Esophagus mucosa (tissue), 1 donor: ENCODE results near the gene CISD3. TPM values are rescaled to one million over a fixed set of nuclear protein-coding genes. Genes with fewer than 3 reads are reported as not detected.
"Not testable (repeated sequence)": the region's sequence is repeated elsewhere in the genome, so short reads cannot be mapped to it uniquely, and the experiment has no call there.

ENCODE experiments used
- ATAC-seq: fragments of 200-7000 bp; cut with Tn5 transposase; one replicate; pipeline ENCODE4 v1.9.1; 2020
- total RNA-seq: library from RNA; stranded (reverse); gene quantifications from one replicate; pipeline ENCODE4 v1.2.4, GENCODE V29; 2023
- donor health status: DM: yes; HTN: yes; CAD: no.

Gene CISD3
- total RNA-seq, 1 donor from 2014 or later = 28.6 TPM

GRCh38 chr17:38707678-38708351 is 22.3 kb upstream of the CISD3 start:
- ATAC-seq = no peak

- ATAC-seq = no peak
Observed at GRCh38 chr17:38709104-38709820, 20.9 kb upstream of the CISD3 start.

DNA sequence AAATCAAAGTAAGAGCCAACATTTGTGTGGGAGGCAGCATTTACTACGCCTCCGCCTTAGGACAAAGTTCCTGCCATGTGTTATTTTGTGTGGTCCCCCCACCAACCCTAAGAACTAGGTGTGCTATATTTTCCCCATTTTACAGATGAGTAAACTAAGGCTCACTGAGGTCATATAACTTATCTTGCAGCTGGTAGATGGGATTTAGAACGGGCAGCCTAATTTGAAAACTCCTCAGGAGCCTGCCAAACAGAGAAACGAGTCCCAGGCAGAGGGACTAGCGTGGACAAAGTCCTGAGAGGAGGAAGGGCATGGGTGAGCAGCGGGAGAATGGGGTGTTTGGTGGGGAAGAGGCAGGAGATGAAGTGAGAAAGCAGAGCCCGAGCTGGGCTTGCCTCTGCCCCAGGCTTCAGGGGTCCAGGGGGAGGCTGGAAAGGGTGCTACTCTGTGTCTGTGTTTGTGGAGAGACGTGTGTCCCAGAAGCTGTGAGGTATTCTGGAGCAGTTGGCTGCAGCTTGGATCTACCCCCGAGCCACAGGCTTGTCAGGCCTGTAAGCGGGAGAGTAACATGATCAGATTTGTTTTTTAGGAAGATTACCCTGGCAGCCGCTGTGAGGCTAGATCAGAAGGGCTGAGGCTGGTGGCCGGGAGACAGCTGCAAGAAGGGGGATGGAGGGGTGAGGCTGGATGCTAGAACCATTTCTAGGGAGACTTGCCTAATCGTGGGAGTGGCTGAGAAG is 20.1 kb upstream of the CISD3 start:
- no peak for ATAC-seq

- ATAC-seq = no peak
Observed at GRCh38 chr17:38710604-38710962, 19.6 kb upstream of the CISD3 start.

- ATAC-seq = no peak
Observed at GRCh38 chr17:38710985-38711384, 19.2 kb upstream of the CISD3 start.

DNA sequence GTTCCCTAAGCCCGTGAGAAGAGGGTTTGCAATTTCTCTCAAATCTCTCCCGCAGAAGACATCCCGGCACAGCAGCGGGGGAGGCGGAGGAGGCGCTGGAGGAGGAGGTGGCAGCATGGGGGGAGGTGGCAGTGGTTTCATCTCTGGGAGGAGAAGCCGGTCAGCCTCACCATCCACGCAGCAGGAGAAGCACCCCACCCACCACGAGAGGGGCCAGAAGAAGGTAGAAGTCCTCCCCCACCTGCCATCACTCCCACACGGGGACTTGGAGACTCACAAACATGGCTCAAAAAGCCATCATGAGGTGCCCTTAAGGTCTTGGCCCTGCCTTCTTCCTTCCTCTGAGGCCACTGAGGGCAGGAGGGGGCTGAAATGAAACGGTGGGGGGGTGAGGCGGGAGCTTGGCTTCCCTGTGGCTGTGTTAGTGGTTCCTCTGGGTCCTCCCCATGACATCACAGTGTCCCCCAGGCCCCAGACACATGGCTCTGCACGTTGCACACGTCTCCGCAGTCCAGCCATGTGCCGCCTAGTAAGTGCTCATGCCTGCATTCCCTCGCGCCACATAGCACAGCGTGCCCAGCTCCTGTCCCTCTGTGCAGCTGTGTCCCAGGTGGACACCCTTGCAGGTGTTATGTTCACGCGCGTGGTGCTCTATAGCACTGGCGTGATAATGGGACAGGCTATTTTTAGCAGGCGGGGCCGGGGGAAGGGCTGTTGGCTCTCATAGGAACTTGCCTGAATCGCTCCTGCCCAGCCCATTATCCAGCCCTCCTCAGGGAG is 18.2 kb upstream of the CISD3 start:
- ATAC-seq = no peak

DNA sequence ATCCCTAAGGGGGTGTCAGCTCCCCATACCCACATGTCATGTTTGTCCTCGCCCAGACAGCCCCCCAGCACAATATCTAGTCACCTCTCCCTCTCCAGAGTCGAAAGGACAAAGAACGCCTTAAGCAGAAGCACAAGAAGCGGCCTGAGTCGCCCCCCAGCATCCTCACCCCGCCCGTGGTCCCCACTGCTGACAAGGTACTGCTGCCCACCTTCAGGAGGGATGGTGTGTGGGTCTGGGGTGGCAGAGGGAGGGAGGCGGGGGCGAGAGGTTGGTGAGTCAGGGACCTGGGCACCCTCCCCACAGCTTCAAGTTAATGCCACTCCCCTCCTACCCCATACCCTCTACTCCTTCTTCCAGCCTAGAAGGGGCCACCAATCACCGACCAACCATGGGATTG is 17.5 kb upstream of the CISD3 start:
- no peak for ATAC-seq

GRCh38 chr17:38713456-38714075 is 16.6 kb upstream of the CISD3 start:
- no peak for ATAC-seq

DNA sequence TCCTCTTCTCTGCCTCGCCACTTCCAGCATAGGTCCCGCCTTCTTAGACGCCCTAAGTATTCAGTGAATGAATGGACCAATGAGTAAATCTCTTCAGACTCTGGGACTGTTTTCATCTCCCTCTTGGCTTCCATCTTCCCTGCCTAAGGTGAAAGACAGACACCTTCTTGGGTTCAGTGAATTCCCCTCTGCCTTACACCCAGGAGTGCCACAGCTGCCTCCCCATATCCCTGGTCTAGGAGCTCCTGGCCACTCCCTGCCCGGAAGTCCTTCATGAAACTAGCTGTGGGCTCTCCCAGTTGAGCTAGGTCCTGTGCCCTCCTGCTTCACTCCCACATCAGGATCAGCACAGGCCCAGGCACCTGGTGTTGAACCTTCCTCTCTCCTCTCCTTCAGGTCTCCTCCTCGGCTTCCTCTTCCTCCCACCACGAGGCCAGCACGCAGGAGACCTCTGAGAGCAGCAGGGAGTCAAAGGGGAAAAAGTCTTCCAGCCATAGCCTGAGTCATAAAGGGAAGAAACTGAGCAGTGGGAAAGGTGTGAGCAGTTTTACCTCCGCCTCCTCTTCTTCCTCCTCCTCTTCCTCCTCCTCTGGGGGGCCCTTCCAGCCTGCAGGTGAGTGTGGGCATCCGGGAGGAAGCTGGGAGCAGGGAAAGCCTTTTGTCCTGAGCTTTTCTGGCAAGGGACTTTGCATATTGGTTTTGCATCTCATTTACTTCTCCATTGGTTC is 14.8 kb upstream of the CISD3 start:
- no peak for ATAC-seq

DNA sequence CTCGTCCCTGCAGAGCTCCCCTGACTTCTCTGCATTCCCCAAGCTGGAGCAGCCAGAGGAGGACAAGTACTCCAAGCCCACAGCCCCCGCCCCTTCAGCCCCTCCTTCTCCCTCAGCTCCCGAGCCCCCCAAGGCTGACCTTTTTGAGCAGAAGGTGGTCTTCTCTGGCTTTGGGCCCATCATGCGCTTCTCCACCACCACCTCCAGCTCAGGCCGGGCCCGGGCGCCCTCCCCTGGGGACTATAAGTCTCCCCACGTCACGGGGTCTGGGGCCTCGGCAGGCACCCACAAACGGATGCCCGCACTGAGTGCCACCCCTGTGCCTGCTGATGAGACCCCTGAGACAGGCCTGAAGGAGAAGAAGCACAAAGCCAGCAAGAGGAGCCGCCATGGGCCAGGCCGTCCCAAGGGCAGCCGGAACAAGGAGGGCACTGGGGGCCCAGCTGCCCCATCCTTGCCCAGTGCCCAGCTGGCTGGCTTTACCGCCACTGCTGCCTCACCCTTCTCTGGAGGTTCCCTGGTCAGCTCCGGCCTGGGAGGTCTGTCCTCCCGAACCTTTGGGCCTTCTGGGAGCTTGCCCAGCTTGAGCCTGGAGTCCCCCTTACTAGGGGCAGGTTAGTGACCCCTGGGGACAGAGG is 13.7 kb upstream of the CISD3 start:
- no peak for ATAC-seq

GRCh38 chr17:38717139-38717745 is 12.9 kb upstream of the CISD3 start:
- no peak for ATAC-seq

DNA sequence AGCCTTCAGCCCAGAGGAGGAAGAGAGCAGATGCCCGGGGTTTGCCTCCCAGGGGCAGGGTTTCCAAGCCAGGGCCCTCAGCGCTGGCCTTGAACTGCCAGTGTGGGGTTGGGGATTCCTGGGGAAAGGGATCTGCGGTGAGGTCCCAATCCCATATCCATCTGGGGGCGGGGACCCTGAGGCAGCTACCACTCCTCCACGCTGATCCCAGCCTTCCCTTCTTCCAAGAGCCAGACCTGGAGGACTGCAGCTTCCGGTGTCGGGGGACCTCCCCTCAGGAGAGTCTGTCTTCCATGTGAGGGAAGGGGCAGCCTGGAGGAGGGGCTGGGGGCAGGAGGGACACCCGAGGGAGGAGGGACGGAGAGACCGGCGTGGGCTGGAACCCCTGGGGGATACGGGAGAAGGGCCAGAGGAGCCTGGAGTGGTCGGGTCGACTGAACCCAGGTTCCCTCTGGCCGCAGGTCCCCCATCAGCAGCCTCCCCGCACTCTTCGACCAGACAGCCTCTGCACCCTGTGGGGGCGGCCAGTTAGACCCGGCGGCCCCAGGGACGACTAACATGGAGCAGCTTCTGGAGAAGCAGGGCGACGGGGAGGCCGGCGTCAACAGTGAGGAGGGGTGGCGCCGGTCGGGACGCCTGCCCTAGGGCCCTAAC is 10.7 kb upstream of the CISD3 start:
- peak; percentile 3 for ATAC-seq

- no peak for ATAC-seq
Observed at GRCh38 chr17:38719943-38720641, 10.0 kb upstream of the CISD3 start.

- ATAC-seq = no peak
Observed at GRCh38 chr17:38720941-38721340, 9.2 kb upstream of the CISD3 start.

GRCh38 chr17:38721802-38722201 is 8.3 kb upstream of the CISD3 start:
- no peak for ATAC-seq

- ATAC-seq = no peak
Observed at GRCh38 chr17:38724337-38724988, 5.7 kb upstream of the CISD3 start.

- ATAC-seq = no peak
Observed at GRCh38 chr17:38725066-38725465, 5.1 kb upstream of the CISD3 start.

- ATAC-seq = not testable (repeated sequence)
Observed at GRCh38 chr17:38726145-38726544, 4.0 kb upstream of the CISD3 start.

DNA sequence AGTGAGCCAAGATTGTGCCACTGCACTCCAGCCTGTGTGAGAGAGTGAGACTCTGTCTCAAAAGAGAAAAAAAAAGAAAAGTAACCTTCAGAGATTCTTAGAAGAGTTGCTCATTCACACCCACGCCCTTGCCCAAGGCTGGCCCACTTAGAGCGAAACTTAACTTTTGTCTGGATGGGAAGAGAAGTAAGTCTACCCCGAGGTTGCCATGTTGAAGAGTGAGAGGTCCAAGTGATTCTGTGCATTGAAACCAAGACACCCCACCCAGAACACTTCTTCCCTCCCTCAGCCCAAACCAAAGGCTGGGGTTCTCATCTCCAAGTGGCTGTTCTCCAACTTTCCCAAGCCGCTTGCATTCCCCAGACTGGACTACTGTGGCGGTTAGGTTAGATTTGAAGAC is 2.4 kb upstream of the CISD3 start:
- ATAC-seq = no peak
